Sigmoid colon (tissue), 7 donors: ENCODE results near the gene FRY. TPM values are rescaled to one million over a fixed set of nuclear protein-coding genes. Genes with fewer than 3 reads are reported as not detected.
A peak's percentile ranks its signal among the peaks of the same experiment; 100 is the strongest.

ENCODE experiments used
- DNase-seq: peaks from one replicate; pipeline ENCODE4 v3.0.0-alpha.2; 2019
- H3K27ac ChIP-seq, 4 donors: fragments of 200-600 bp; sonication (generic); one replicate each; pipeline ENCODE4 v1.5.1; 2016 to 2019; ENCODE audit warnings: mild to moderate bottlenecking in 1 of 4
- H3K27me3 ChIP-seq, 3 donors: fragments of 200-600 bp; sonication (generic); one replicate each; pipeline ENCODE4 v1.5.1; 2019; ENCODE audit warnings: mild to moderate bottlenecking in 1 of 3
- H3K36me3 ChIP-seq, 4 donors: fragments of 200-600 bp; sonication (generic); one replicate each; pipeline ENCODE4 v1.5.1; 2016 to 2019
- H3K4me1 ChIP-seq, 4 donors: fragments of 200-600 bp; sonication (generic); one replicate each; pipeline ENCODE4 v1.5.1; 2017 to 2019
- H3K4me3 ChIP-seq, 4 donors: fragments of 200-600 bp; sonication (generic); one replicate each; pipeline ENCODE4 v1.5.1; 2017 to 2019; ENCODE audit warnings: mild to moderate bottlenecking in 2 of 4, moderate library complexity in 1 of 4
- H3K9me3 ChIP-seq, 4 donors: fragments of 200-600 bp in 3 of 4; sonication (generic) in 3 of 4; one replicate each; pipeline versions ENCODE4 v1.5.1 to v1.6.1; 2013 to 2019
- CTCF ChIP-seq, 4 experiments: fragments of 450-650 bp in 3 of 4; fragments of 200-600 bp in 1 of 4; IDR thresholded peaks; one replicate each; pipeline ENCODE4 v1.5.1; 2016 to 2019; ENCODE audit warnings: antibody characterized with exemption in 4 of 4, mild to moderate bottlenecking in 3 of 4, moderate library complexity in 2 of 4
- EP300 ChIP-seq, 4 donors: sonication (generic); formaldehyde crosslinking; IDR thresholded peaks; one replicate each; pipeline ENCODE4 v1.6.1; 2017; ENCODE audit warnings: antibody characterized with exemption in 4 of 4
- POLR2A ChIP-seq, 2 donors: fragments of 450-650 bp; IDR thresholded peaks; one replicate each; pipeline ENCODE4 v1.6.1; 2016; ENCODE audit warnings: antibody characterized with exemption in 2 of 2, mild to moderate bottlenecking in 2 of 2, moderate library complexity in 2 of 2
- POLR2AphosphoS5 ChIP-seq, 4 donors: sonication (generic); formaldehyde crosslinking; IDR thresholded peaks; one replicate each; pipeline ENCODE4 v1.6.1; 2017; ENCODE audit warnings: antibody characterized with exemption in 4 of 4
- WGBS, 2 donors: extraction: QIAGEN DNeasy Blood & Tissue Kit; methylation state at CpG; one replicate each; pipeline ENCODE4 v1.1.7; 2013; 5-methylcytosine and 5-hydroxymethylcytosine counted together
- intact Hi-C: fragments of 100-400 bp; cut with DNase I; formaldehyde crosslinking; loops from one replicate; pipeline ENCODE4 v1.15.1; 2023
- polyA plus RNA-seq, 3 donors: library from polyadenylated mRNA; stranded (reverse); fragments of 200-250 nt; gene quantifications; one replicate each; pipeline ENCODE4 v1.2.3, GENCODE V29; 2013
- total RNA-seq, 4 donors: library from RNA; depleted of rRNA; stranded (reverse); fragments of >200 nt; gene quantifications; one replicate each; pipeline ENCODE4 v1.1.0, GENCODE V29; 2016
- donor health status: healthy with polysubstance abuse.
- donor health status: Bipolar disorder and iron deficiency.
- donor health status: healthy.

The FRY gene
- total and polyA plus RNA-seq, 7 donors: 1.4 to 118 (median 26.7) TPM

- TF ChIP-seq POLR2A (IDR thresholded peaks at IDR 0.05) (no peak), POLR2AphosphoS5 (IDR thresholded peaks at IDR 0.05) (no peak), EP300 (IDR thresholded peaks at IDR 0.05) (no peak), CTCF (IDR thresholded peaks at IDR 0.05) (no peak)
- intact Hi-C loops: no loop called here
- no peak for DNase-seq
- WGBS, 2 donors: 73 to 91% methylated on average over 5 of the region's 5 CpGs
- Histone ChIP-seq H3K4me1 (peaks cover 0 to 34% (median 19%) of the 10 kb centered on the region in 4 donors), H3K27ac (no peak overlapping the region), H3K36me3 (peaks cover 0 to 10% (median 0%) of the 10 kb centered on the region in 4 donors), H3K4me3 (no peak overlapping the region), H3K9me3 (no peaks in the 10 kb centered on the region), H3K27me3 (no peaks in the 10 kb centered on the region)
Measured at GRCh38 chr13:32203221-32203620, 171.6 kb downstream of the FRY start.

- intact Hi-C loops: no loop called here
- H3K27ac ChIP-seq: no peak overlapping the region
- TF ChIP-seq CTCF (IDR thresholded peaks at IDR 0.05) (no peak), EP300 (IDR thresholded peaks at IDR 0.05) (no peak), POLR2A (IDR thresholded peaks at IDR 0.05) (no peak), POLR2AphosphoS5 (IDR thresholded peaks at IDR 0.05) (no peak)
- no peak for DNase-seq
- H3K9me3 ChIP-seq: no peaks in the 10 kb centered on the region
- H3K4me1 ChIP-seq: peaks cover 0 to 31% (median 18%) of the 10 kb centered on the region in 4 donors
- no peak overlapping the region for H3K4me3 ChIP-seq
- no peaks in the 10 kb centered on the region for H3K27me3 ChIP-seq
- 93 to 95% methylated on average over 1 of the region's 1 CpG for WGBS, 2 donors
- peaks cover 0 to 14% (median 0%) of the 10 kb centered on the region in 4 donors for H3K36me3 ChIP-seq
Measured at GRCh38 chr13:32203736-32204135, 172.2 kb downstream of the FRY start.

GRCh38 chr13:32205431-32206096, 174.0 kb downstream of the FRY start:
- Histone ChIP-seq H3K4me3 (no peak overlapping the region), H3K4me1 (peaks cover 0 to 46% (median 32%) of the 10 kb centered on the region in 4 donors), H3K36me3 (peaks cover 0 to 18% (median 0%) of the 10 kb centered on the region in 4 donors), H3K27me3 (no peaks in the 10 kb centered on the region), H3K27ac (peak overlapping the region in 2 of 4 donors; percentile 36 to 50), H3K9me3 (no peaks in the 10 kb centered on the region)
- WGBS, 2 donors: 10 to 54% methylated on average over 4 of the region's 4 CpGs
- intact Hi-C loops: no loop called here
- no peak for DNase-seq
- no peak for TF ChIP-seq POLR2AphosphoS5 (IDR thresholded peaks at IDR 0.05)
- TF ChIP-seq CTCF (IDR thresholded peaks at IDR 0.05): no peak
- no peak for TF ChIP-seq EP300 (IDR thresholded peaks at IDR 0.05)

GRCh38 chr13:32206097-32206740, 174.6 kb downstream of the FRY start:
- 53 to 71% methylated on average over 5 of the region's 5 CpGs for WGBS, 2 donors
- no peaks in the 10 kb centered on the region for H3K27me3 ChIP-seq
- peak overlapping the region in 2 of 4 donors; percentile 36 to 50 for H3K27ac ChIP-seq
- no peak overlapping the region for H3K4me3 ChIP-seq
- intact Hi-C loops: no loop called here
- TF ChIP-seq EP300 (IDR thresholded peaks at IDR 0.05) (no peak), CTCF (IDR thresholded peaks at IDR 0.05) (no peak), POLR2AphosphoS5 (IDR thresholded peaks at IDR 0.05) (peak in 2 of 4 donors; percentile 11 to 25), POLR2A (IDR thresholded peaks at IDR 0.05) (no peak)
- H3K4me1 ChIP-seq: peaks cover 0 to 52% (median 39%) of the 10 kb centered on the region in 4 donors
- no peak for DNase-seq
- peaks cover 0 to 18% (median 2%) of the 10 kb centered on the region in 4 donors for H3K36me3 ChIP-seq
- no peaks in the 10 kb centered on the region for H3K9me3 ChIP-seq
